Prostate gland (tissue), 2 donors: ENCODE data around the gene IFNG. TPM values are rescaled to one million over a fixed set of nuclear protein-coding genes. Genes with fewer than 3 reads are reported as not detected.
"Not testable (repeated sequence)": the region's sequence is repeated elsewhere in the genome, so short reads cannot be mapped to it uniquely, and the experiment has no call there.

ENCODE experiments used
- DNase-seq: peaks from one replicate; pipeline ENCODE4 v3.0.0-alpha.2; 2019; ENCODE audit warnings: low spot score
- H3K27ac ChIP-seq, 2 donors: fragments of 200-600 bp; sonication (generic); 2 replicates each; pipeline ENCODE4 v1.5.1; 2017 to 2019
- H3K27me3 ChIP-seq: fragments of 200-600 bp; sonication (generic); replicated peaks from 2 replicates; pipeline ENCODE4 v1.5.1; 2019; ENCODE audit not compliant: insufficient read depth
- H3K36me3 ChIP-seq, 2 donors: fragments of 200-600 bp; sonication (generic); 1 replicate in 1 of 2; 2 replicates in 1 of 2; pipeline versions ENCODE4 v1.5.1 to v1.8.1; 2017 to 2019
- H3K4me1 ChIP-seq: fragments of 200-600 bp; sonication (generic); replicated peaks from 2 replicates; pipeline ENCODE4 v1.5.1; 2019
- H3K4me3 ChIP-seq, 2 donors: fragments of 200-600 bp; sonication (generic); 2 replicates each; pipeline ENCODE4 v1.5.1; 2017 to 2019
- H3K9me3 ChIP-seq: fragments of 200-600 bp; sonication (generic); 2 replicates; pipeline ENCODE4 v1.5.1; 2017
- CTCF ChIP-seq, 4 experiments: fragments of 200-600 bp in 2 of 4; fragments of 450-650 bp in 2 of 4; sonication (generic) in 2 of 4; IDR thresholded peaks; 1 replicate in 3 of 4; 2 replicates in 1 of 4; pipeline ENCODE4 v1.5.1; 2016 to 2019; ENCODE audit warnings: antibody characterized with exemption in 4 of 4, mild to moderate bottlenecking in 2 of 4, moderate library complexity in 2 of 4
- POLR2A ChIP-seq: fragments of 450-650 bp; IDR thresholded peaks from one replicate; pipeline ENCODE4 v1.6.1; 2016; ENCODE audit warnings: antibody characterized with exemption, mild to moderate bottlenecking
- POLR2AphosphoS5 ChIP-seq: sonication (generic); formaldehyde crosslinking; IDR thresholded peaks from one replicate; pipeline ENCODE4 v1.6.1; 2017; ENCODE audit warnings: antibody characterized with exemption
- WGBS: methylation state at CpG from one replicate; pipeline ENCODE4 v1.1.5; 2018; 5-methylcytosine and 5-hydroxymethylcytosine counted together
- intact Hi-C: fragments of 100-400 bp; cut with DNase I; formaldehyde crosslinking; loops from one replicate; pipeline ENCODE4 v1.14.2; 2022
- total RNA-seq, 2 donors: library from RNA; depleted of rRNA; stranded (reverse); fragments of >200 nt; gene quantifications; one replicate each; pipeline ENCODE4 v1.1.0, GENCODE V29; 2016

The IFNG gene
- total RNA-seq, 2 donors from 2014 or later = not detected

DNA sequence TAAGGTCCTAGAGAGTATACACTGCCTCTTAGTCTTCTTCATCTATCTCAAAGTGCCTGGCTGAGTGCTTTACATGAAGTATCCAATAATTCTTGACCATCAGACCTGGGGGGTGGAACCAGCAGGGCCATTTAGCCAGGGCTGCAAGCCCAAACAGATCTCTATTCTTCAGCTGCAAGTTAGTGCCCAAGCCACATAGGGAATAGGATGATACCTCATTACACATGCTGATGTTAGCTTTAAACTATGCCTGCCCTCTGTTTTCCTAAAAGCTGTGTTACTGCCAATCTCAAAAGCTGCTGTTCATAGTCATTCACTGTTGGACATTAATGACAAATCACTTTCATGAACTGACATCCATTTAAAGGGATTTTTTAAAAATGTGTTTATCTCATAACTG is 16.7 kb upstream of the IFNG start:
- no peak overlapping the region for H3K4me3 ChIP-seq
- H3K27ac ChIP-seq = no peak overlapping the region
- H3K27me3 ChIP-seq = no peaks in the 10 kb centered on the region
- H3K36me3 ChIP-seq = no peaks in the 10 kb centered on the region
- no peak for TF ChIP-seq CTCF (IDR thresholded peaks at IDR 0.05)
- intact Hi-C loops = no loop called here
- H3K9me3 ChIP-seq = no peaks in the 10 kb centered on the region
- H3K4me1 ChIP-seq = no peaks in the 10 kb centered on the region
- DNase-seq = no peak

- no peaks in the 10 kb centered on the region for H3K27me3 ChIP-seq
- TF ChIP-seq POLR2AphosphoS5 (no peak), POLR2A (no peak), CTCF (IDR thresholded peaks at IDR 0.05) (no peak)
- no peaks in the 10 kb centered on the region for H3K36me3 ChIP-seq
- H3K27ac ChIP-seq = no peak overlapping the region
- no peak for DNase-seq
- H3K9me3 ChIP-seq = no peaks in the 10 kb centered on the region
- H3K4me3 ChIP-seq = no peak overlapping the region
- intact Hi-C loops = no loop called here
- WGBS = 69% methylated on average over 4 of the region's 4 CpGs
- no peaks in the 10 kb centered on the region for H3K4me1 ChIP-seq
Observed at GRCh38 chr12:68175557-68176061, 16.1 kb upstream of the IFNG start.

GRCh38 chr12:68174761-68175160 is 15.2 kb upstream of the IFNG start:
- H3K27me3 ChIP-seq, H3K27ac ChIP-seq, H3K4me3 ChIP-seq, H3K9me3 ChIP-seq, intact Hi-C loops, H3K4me1 ChIP-seq, H3K36me3 ChIP-seq, DNase-seq: not testable (repeated sequence)
- 96% methylated on average over 3 of the region's 3 CpGs for WGBS

GRCh38 chr12:68173792-68174191 is 14.3 kb upstream of the IFNG start:
- H3K4me3 ChIP-seq = no peak overlapping the region
- TF ChIP-seq POLR2AphosphoS5 = no peak
- TF ChIP-seq CTCF (IDR thresholded peaks at IDR 0.05) = no peak
- intact Hi-C loops = no loop called here
- no peaks in the 10 kb centered on the region for H3K9me3 ChIP-seq
- no peaks in the 10 kb centered on the region for H3K27me3 ChIP-seq
- H3K27ac ChIP-seq = no peak overlapping the region
- no peak for DNase-seq
- no peaks in the 10 kb centered on the region for H3K4me1 ChIP-seq
- no peaks in the 10 kb centered on the region for H3K36me3 ChIP-seq

GRCh38 chr12:68170726-68171125 is 11.2 kb upstream of the IFNG start:
- WGBS = 85% methylated on average over 2 of the region's 2 CpGs

More at GRCh38 chr12:68170726-68171125, 11.2 kb upstream of the IFNG start:
- no peak for TF ChIP-seq POLR2A
- no peak for TF ChIP-seq POLR2AphosphoS5
- no peak for TF ChIP-seq CTCF (IDR thresholded peaks at IDR 0.05)
- H3K36me3 ChIP-seq = no peaks in the 10 kb centered on the region
- H3K4me3 ChIP-seq = no peak overlapping the region
- no peaks in the 10 kb centered on the region for H3K27me3 ChIP-seq
- no peak for DNase-seq
- intact Hi-C loops = no loop called here
- no peaks in the 10 kb centered on the region for H3K4me1 ChIP-seq
- H3K9me3 ChIP-seq = no peaks in the 10 kb centered on the region
- no peak overlapping the region for H3K27ac ChIP-seq
